IMR-90 (cell line): ENCODE results near the gene SH2D5. TPM values are rescaled to one million over a fixed set of nuclear protein-coding genes. Genes with fewer than 3 reads are reported as not detected.

Experiments used
- ATAC-seq: fragments of 200-7000 bp; cut with Tn5 transposase; 2 replicates; pipeline ENCODE4 v1.9.1; 2020; ENCODE audit warnings: low read depth, mild to moderate bottlenecking, moderate library complexity
- BruUV-seq: library from RNA; stranded (reverse); fragments of 400-500 nt; replicated peaks from 2 replicates; lab custom pipeline; 2021; lab: Mats Ljungman, UMichigan
- CTCF ChIA-PET: fragments of 300-600 bp; formaldehyde crosslinking; extraction: SDS; loops from one replicate; lab custom pipeline; 2021; ENCODE audit warnings: antibody characterized with exemption; lab: Yijun Ruan, JAX
- POLR2A ChIA-PET: fragments of 300-600 bp; sonication (Branson Sonifier 250); formaldehyde crosslinking; loops from one replicate; lab custom pipeline; 2022; ENCODE audit warnings: antibody characterized with exemption; ENCODE audit not compliant: unreplicated experiment; lab: Charles Lee
- DNase-seq: peaks from one replicate; pipeline ENCODE4 v3.0.0; 2013
- H2AFZ ChIP-seq: replicated peaks from 2 replicates; pipeline ENCODE3; 2013; ENCODE audit warnings: low read length, mild to moderate bottlenecking; ENCODE audit not compliant: poor library complexity
- H2AK5ac ChIP-seq: 2 replicates; pipeline ENCODE4 v1.6.1; 2013; ENCODE audit warnings: low read depth, low read length, inconsistent platforms
- H2AK9ac ChIP-seq: replicated peaks from 2 replicates; pipeline ENCODE3; 2013; ENCODE audit warnings: mild to moderate bottlenecking, low read depth, low read length, moderate library complexity; ENCODE audit not compliant: poor library complexity
- H2BK120ac ChIP-seq: 2 replicates; pipeline ENCODE4 v1.6.1; 2013; ENCODE audit warnings: low read depth, low read length, inconsistent platforms
- H2BK15ac ChIP-seq: 3 replicates; pipeline ENCODE4 v1.6.1; 2013; ENCODE audit warnings: low read depth, low read length, inconsistent platforms
- H2BK20ac ChIP-seq: 2 replicates; pipeline ENCODE4 v1.6.1; 2013; ENCODE audit warnings: low read depth, mild to moderate bottlenecking, inconsistent platforms, low read length, moderate library complexity
- H2BK5ac ChIP-seq: 2 replicates; pipeline ENCODE4 v1.6.1; 2013; ENCODE audit warnings: mild to moderate bottlenecking, low read depth, low read length, inconsistent platforms; ENCODE audit not compliant: poor library complexity, severe bottlenecking
- H3K14ac ChIP-seq: replicated peaks from 2 replicates; pipeline ENCODE4 v1.6.1; 2013; ENCODE audit warnings: low read depth, low read length, inconsistent platforms
- H3K18ac ChIP-seq: 2 replicates; pipeline ENCODE4 v1.6.1; 2013; ENCODE audit warnings: low read depth, low read length, control low read depth
- H3K23ac ChIP-seq: 2 replicates; pipeline ENCODE4 v1.6.1; 2013; ENCODE audit warnings: low read depth, low read length, inconsistent platforms
- H3K27ac ChIP-seq: 2 replicates; pipeline ENCODE4 v1.5.1; 2013; ENCODE audit warnings: mild to moderate bottlenecking, control low read depth, low read length; ENCODE audit not compliant: insufficient read depth
- H3K27me3 ChIP-seq: 2 replicates; pipeline ENCODE4 v1.6.1; 2013; ENCODE audit warnings: low read length; ENCODE audit not compliant: control insufficient read depth, insufficient read depth
- H3K36me3 ChIP-seq: 2 replicates; pipeline ENCODE4 v1.6.1; 2013; ENCODE audit warnings: low read length, mixed read lengths; ENCODE audit not compliant: control insufficient read depth, insufficient read depth
- H3K4ac ChIP-seq: 2 replicates; pipeline ENCODE4 v1.6.1; 2013; ENCODE audit warnings: low read depth, low read length, inconsistent platforms
- H3K4me1 ChIP-seq: 2 replicates; pipeline ENCODE4 v1.6.1; 2013; ENCODE audit warnings: low read length, mixed read lengths; ENCODE audit not compliant: control insufficient read depth, insufficient read depth
- H3K4me2 ChIP-seq: 2 replicates; pipeline ENCODE4 v1.6.1; 2013; ENCODE audit warnings: low read depth, mild to moderate bottlenecking, control low read depth, low read length, moderate library complexity
- H3K4me3 ChIP-seq: 2 replicates; pipeline ENCODE4 v1.5.1; 2013; ENCODE audit warnings: low read depth, mild to moderate bottlenecking, control low read depth, low read length, moderate library complexity; ENCODE audit not compliant: insufficient read depth
- H3K56ac ChIP-seq: 2 replicates; pipeline ENCODE4 v1.6.1; 2013; ENCODE audit warnings: low read length, inconsistent platforms; ENCODE audit not compliant: insufficient read depth; ENCODE audit errors: extremely low read depth
- H3K79me1 ChIP-seq, 2 experiments: 2 replicates each; pipeline ENCODE4 v1.6.1; 2013; ENCODE audit warnings: low read length in 2 of 2, inconsistent platforms in 1 of 2, low read depth in 1 of 2
- H3K9ac ChIP-seq: 2 replicates; pipeline ENCODE4 v1.6.1; 2013; ENCODE audit warnings: low read depth, low read length, control low read depth
- H3K9me1 ChIP-seq: 2 replicates; pipeline ENCODE4 v1.6.1; 2013; ENCODE audit warnings: low read length, inconsistent platforms; ENCODE audit not compliant: insufficient read depth
- H3K9me3 ChIP-seq: 2 replicates; pipeline ENCODE4 v1.6.1; 2013; ENCODE audit warnings: low read length; ENCODE audit not compliant: control insufficient read depth, insufficient read depth
- H4K20me1 ChIP-seq: 2 replicates; pipeline ENCODE4 v1.6.1; 2013; ENCODE audit warnings: low read length, inconsistent platforms; ENCODE audit not compliant: insufficient read depth
- H4K5ac ChIP-seq: 2 replicates; pipeline ENCODE4 v1.6.1; 2013; ENCODE audit warnings: mild to moderate bottlenecking, low read depth, low read length, control low read depth
- H4K8ac ChIP-seq, 2 experiments: 2 replicates each; pipeline ENCODE4 v1.6.1; 2013; ENCODE audit warnings: low read depth in 2 of 2, low read length in 2 of 2, control low read depth in 1 of 2, inconsistent platforms in 1 of 2
- H4K91ac ChIP-seq: 2 replicates; pipeline ENCODE4 v1.6.1; 2013; ENCODE audit warnings: low read depth, low read length, inconsistent platforms; ENCODE audit not compliant: insufficient read depth
- BHLHE40 ChIP-seq: fragments of 150-350 bp; IDR thresholded peaks from 2 replicates; pipeline ENCODE4 v1.6.1; 2016; ENCODE audit warnings: mild to moderate bottlenecking, low read depth, low read length
- CHD1 ChIP-seq: IDR thresholded peaks from 2 replicates; pipeline ENCODE4 v1.6.1; 2012; ENCODE audit warnings: low read depth, low read length, improper control_type of control experiment
- ELK1 ChIP-seq: fragments of 150-350 bp; IDR thresholded peaks from 2 replicates; pipeline ENCODE4 v1.6.1; 2016; ENCODE audit warnings: low read depth, mild to moderate bottlenecking, low read length, moderate library complexity, borderline replicate concordance
- FOS ChIP-seq: fragments of 150-350 bp; IDR thresholded peaks from 2 replicates; pipeline ENCODE4 v1.6.1; 2016; ENCODE audit warnings: low read depth, low read length
- MXI1 ChIP-seq: IDR thresholded peaks from 2 replicates; pipeline ENCODE4 v1.6.1; 2012; ENCODE audit warnings: low read depth, mild to moderate bottlenecking, low read length, moderate library complexity, borderline replicate concordance
- POLR2A ChIP-seq: IDR thresholded peaks from 2 replicates; pipeline ENCODE4 v1.6.1; 2012; ENCODE audit warnings: mild to moderate bottlenecking, low read depth, low read length
- RAD21 ChIP-seq: IDR thresholded peaks from 2 replicates; pipeline ENCODE4 v1.6.1; 2012; ENCODE audit warnings: low read length, improper control_type of control experiment
- RCOR1 ChIP-seq: IDR thresholded peaks from 2 replicates; pipeline ENCODE4 v1.6.1; 2012; ENCODE audit warnings: mild to moderate bottlenecking, low read length, improper control_type of control experiment; ENCODE audit not compliant: insufficient replicate concordance
- RFX5 ChIP-seq: IDR thresholded peaks from 2 replicates; pipeline ENCODE4 v1.8.0; 2012; ENCODE audit warnings: low read depth, mild to moderate bottlenecking, low read length, moderate library complexity
- USF2 ChIP-seq: fragments of 150-350 bp; IDR thresholded peaks from 2 replicates; pipeline ENCODE4 v1.6.1; 2017; ENCODE audit warnings: mild to moderate bottlenecking, antibody characterized with exemption, low read length, low read depth
- WGBS, 2 experiments: methylation state at CpG; one replicate each; pipeline versions ENCODE4 v1.1.5 to v1.1.7; 2013; ENCODE audit warnings: missing lambda C conversion rate in 2 of 2; ENCODE audit not compliant: insufficient read length in 1 of 2; ENCODE audit errors: extremely low coverage in 2 of 2; 5-methylcytosine and 5-hydroxymethylcytosine counted together
- dilution Hi-C: fragments of 300-500 bp; cut with HindIII; formaldehyde crosslinking; loops from one replicate; pipeline ENCODE4 v1.14.3; 2018; ENCODE audit warnings: low sequenced_read_pairs; ENCODE audit not compliant: unreplicated experiment
- in situ Hi-C: fragments of 300-500 bp; cut with MboI; formaldehyde crosslinking; loops from 3 replicates; pipeline ENCODE4 v1.14.3; 2019; ENCODE audit warnings: low sequenced_read_pairs, inconsistent platforms, mixed read lengths
- intact Hi-C: fragments of 100-400 bp; cut with micrococcal nuclease; formaldehyde crosslinking; loops from 2 replicates; pipeline ENCODE4 v1.10.0; 2022
- polyA plus RNA-seq, 3 experiments: library from polyadenylated mRNA; depleted of rRNA; stranded (reverse); fragments of >200 nt; gene quantifications; 2 replicates each; pipeline ENCODE4 v1.2.3, GENCODE V29; 2012; ENCODE audit warnings: low replicate concordance in 1 of 3
- total RNA-seq: library from RNA; depleted of rRNA; stranded (reverse); fragments of >200 nt; gene quantifications from 2 replicates; pipeline ENCODE4 v1.2.3, GENCODE V29; 2012

SH2D5 gene
- total and polyA plus RNA-seq, 2 of the 4 experiments (the other 2 are of a cell fraction): 7.2 to 14.4 TPM

- Histone ChIP-seq H3K9me1 (no peaks in the 10 kb centered on the region; the same call in 1 of the 2 replicates), H3K23ac (no peak overlapping the region), H2AFZ (no peak overlapping the region), H3K4me3 (no peak overlapping the region), H3K9me3 (no peaks in the 10 kb centered on the region), H2BK15ac (no peak overlapping the region), H2BK20ac (no peak overlapping the region), H3K79me1 (peaks cover 24 to 39% of the 10 kb centered on the region in 2 experiments), H4K8ac (no peak overlapping the region), H3K4me1 (peaks cover 2% of the 10 kb centered on the region; the same call in 1 of the 2 replicates), H2BK5ac (no peak overlapping the region), H4K91ac (no peak overlapping the region), H3K27ac (no peak overlapping the region), H3K18ac (no peak overlapping the region), H4K20me1 (peaks cover 8% of the 10 kb centered on the region; the same call in 1 of the 2 replicates), H2AK9ac (no peak overlapping the region), H4K5ac (no peak overlapping the region), H3K14ac (no peak overlapping the region), H3K9ac (no peak overlapping the region), H3K27me3 (no peaks in the 10 kb centered on the region), H3K4ac (no peak overlapping the region), H2BK120ac (no peak overlapping the region), H3K56ac (no peak overlapping the region), H2AK5ac (no peak overlapping the region), H3K36me3 (peaks cover 68% of the 10 kb centered on the region), H3K4me2 (no peak overlapping the region)
- in situ Hi-C loops (no loop called here), dilution Hi-C loops (no loop called here), intact Hi-C loops (no loop called here)
- ATAC-seq (no peak), DNase-seq (no peak)
- TF ChIP-seq RAD21 (no peak), RCOR1 (no peak), ELK1 (no peak), POLR2A (no peak), CHD1 (no peak), RFX5 (no peak), FOS (no peak), MXI1 (no peak), USF2 (no peak), BHLHE40 (no peak)
- 100% methylated on average over 3 of the region's 6 CpGs; no CpG with 5 or more reads in 1 of the 2 experiments for WGBS, 2 experiments
- BruUV-seq: no TSS peak
- ChIA-PET POLR2A (no interaction called here), CTCF (no interaction called here)
Measured at GRCh38 chr1:20760322-20760721, 27.8 kb upstream of the SH2D5 start.
